SK-N-SH (cell line): ENCODE results near the gene MAP3K3.

Source experiments
- CHD2 ChIP-seq: fragments of 150-350 bp; IDR thresholded peaks from 2 replicates; pipeline ENCODE4 v1.6.1; 2018; ENCODE audit warnings: low read length; ENCODE audit not compliant: partially characterized antibody
- CTCF ChIP-seq: fragments of 200-600 bp; sonication (generic); IDR thresholded peaks from 2 replicates; pipeline ENCODE4 v1.6.1; 2017; ENCODE audit warnings: antibody characterized with exemption, mild to moderate bottlenecking, moderate library complexity
- GABPA ChIP-seq: IDR thresholded peaks from 2 replicates; pipeline ENCODE4 v1.4.0; 2012; ENCODE audit warnings: low read depth, mild to moderate bottlenecking
- MAX ChIP-seq: IDR thresholded peaks from 2 replicates; pipeline ENCODE4 v1.4.0; 2012; ENCODE audit warnings: low read depth
- NRF1 ChIP-seq: IDR thresholded peaks from 2 replicates; pipeline ENCODE4 v1.6.1; 2012; ENCODE audit warnings: low read depth, mild to moderate bottlenecking, low read length
- PBX3 ChIP-seq: IDR thresholded peaks from 2 replicates; pipeline ENCODE4; 2012
- POLR2AphosphoS5 ChIP-seq: IDR thresholded peaks from 2 replicates; pipeline ENCODE4 v1.6.1; 2012; ENCODE audit warnings: low read depth, low read length
- RAD21 ChIP-seq: IDR thresholded peaks from 2 replicates; pipeline ENCODE4 v1.6.1; 2012; ENCODE audit warnings: mild to moderate bottlenecking, low read length
- RCOR1 ChIP-seq: fragments of 150-350 bp; IDR thresholded peaks from 2 replicates; pipeline ENCODE4 v1.6.1; 2017; ENCODE audit warnings: antibody characterized with exemption, low read length
- REST ChIP-seq: IDR thresholded peaks from 2 replicates; pipeline ENCODE4 v1.6.1; 2012; ENCODE audit warnings: mild to moderate bottlenecking, low read depth, low read length, moderate library complexity
- SMC3 ChIP-seq: IDR thresholded peaks from 2 replicates; pipeline ENCODE4 v1.6.1; 2012; ENCODE audit warnings: low read depth, low read length, improper control_type of control experiment
- TAF1 ChIP-seq: IDR thresholded peaks from 2 replicates; pipeline ENCODE4 v1.6.1; 2012; ENCODE audit warnings: low read depth, mild to moderate bottlenecking, low read length, moderate library complexity, borderline replicate concordance
- YY1 ChIP-seq: IDR thresholded peaks from 2 replicates; pipeline ENCODE4 v1.4.0; 2012; ENCODE audit warnings: low read depth, mild to moderate bottlenecking

GRCh38 chr17:63659850-63660249, 37.6 kb downstream of the MAP3K3 start:
- TF ChIP-seq CTCF (no peak), YY1 (no peak), MAX (no peak), REST (no peak), RAD21 (no peak), SMC3 (no peak), PBX3 (no peak), POLR2AphosphoS5 (no peak), NRF1 (no peak), CHD2 (no peak), RCOR1 (no peak), GABPA (no peak), TAF1 (no peak)
